Measurements from ENCODE around the gene DTYMK.
"Not testable (repeated sequence)": the region's sequence is repeated elsewhere in the genome, so short reads cannot be mapped to it uniquely, and the experiment has no call there.

The DTYMK gene

DNA sequence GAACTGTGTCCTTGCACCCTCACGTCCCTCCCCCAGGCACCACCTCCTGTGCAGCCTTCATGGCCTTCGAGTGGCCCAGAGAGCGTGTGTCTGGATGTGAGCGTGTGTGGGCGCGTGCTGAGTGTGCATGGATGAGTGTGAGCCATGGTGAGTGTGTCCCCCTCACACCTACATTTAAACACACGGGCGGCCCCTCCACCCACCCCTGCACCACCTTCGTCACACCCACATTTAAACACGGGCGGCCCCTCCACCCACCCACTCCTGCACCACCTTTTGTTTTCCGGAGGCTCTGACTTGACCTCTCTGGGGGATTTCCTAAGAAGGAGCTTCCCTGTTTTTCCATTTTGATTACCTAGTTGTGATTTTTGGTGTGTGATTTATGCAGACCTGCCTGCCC is 17.8 kb downstream of the DTYMK start:
- Mint-ChIP-seq H3K27ac (no peak overlapping the region), H3K36me3 (peaks cover 57% of the 10 kb centered on the region), H3K4me1 (peaks cover 20% of the 10 kb centered on the region), H3K27me3 (no peaks in the 10 kb centered on the region), H3K9me3 (no peaks in the 10 kb centered on the region), H3K4me3 (no peak overlapping the region)
- ATAC-seq: no peak

DNA sequence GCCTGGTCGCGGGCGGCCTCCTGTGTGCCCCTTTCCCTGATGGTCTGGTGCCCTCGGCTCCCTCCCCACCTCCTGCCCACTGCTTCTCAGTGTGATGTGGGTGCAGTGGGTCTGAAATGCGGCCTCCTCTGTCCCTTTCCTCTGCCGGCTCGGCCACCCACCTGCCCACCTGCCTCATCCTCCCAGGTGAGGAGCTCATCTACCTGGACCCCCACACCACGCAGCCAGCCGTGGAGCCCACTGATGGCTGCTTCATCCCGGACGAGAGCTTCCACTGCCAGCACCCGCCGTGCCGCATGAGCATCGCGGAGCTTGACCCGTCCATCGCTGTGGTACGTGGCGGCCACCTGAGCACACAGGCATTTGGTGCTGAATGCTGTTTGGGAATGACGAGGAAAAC is 18.3 kb downstream of the DTYMK start:
- peaks cover 53% of the 10 kb centered on the region for H3K36me3 Mint-ChIP-seq
- H3K4me1 Mint-ChIP-seq: peaks cover 17% of the 10 kb centered on the region
- no peak overlapping the region for H3K4me3 Mint-ChIP-seq
- H3K9me3 Mint-ChIP-seq: no peaks in the 10 kb centered on the region
- no peak overlapping the region for H3K27ac Mint-ChIP-seq
- ATAC-seq: no peak
- no peaks in the 10 kb centered on the region for H3K27me3 Mint-ChIP-seq

- Mint-ChIP-seq H3K27ac (no peak overlapping the region), H3K9me3 (no peaks in the 10 kb centered on the region), H3K36me3 (peaks cover 48% of the 10 kb centered on the region), H3K27me3 (no peaks in the 10 kb centered on the region), H3K4me1 (peaks cover 6% of the 10 kb centered on the region), H3K4me3 (no peak overlapping the region)
- ATAC-seq: peak; percentile 34
Measured at GRCh38 chr2:241666627-241667400, 19.8 kb downstream of the DTYMK start.

- Mint-ChIP-seq H3K9me3 (no peaks in the 10 kb centered on the region), H3K4me1 (peaks cover 6% of the 10 kb centered on the region), H3K36me3 (peaks cover 54% of the 10 kb centered on the region), H3K27ac (no peak overlapping the region), H3K27me3 (no peaks in the 10 kb centered on the region), H3K4me3 (no peak overlapping the region)
- no peak for ATAC-seq
Measured at GRCh38 chr2:241665731-241666440, 20.7 kb downstream of the DTYMK start.

DNA sequence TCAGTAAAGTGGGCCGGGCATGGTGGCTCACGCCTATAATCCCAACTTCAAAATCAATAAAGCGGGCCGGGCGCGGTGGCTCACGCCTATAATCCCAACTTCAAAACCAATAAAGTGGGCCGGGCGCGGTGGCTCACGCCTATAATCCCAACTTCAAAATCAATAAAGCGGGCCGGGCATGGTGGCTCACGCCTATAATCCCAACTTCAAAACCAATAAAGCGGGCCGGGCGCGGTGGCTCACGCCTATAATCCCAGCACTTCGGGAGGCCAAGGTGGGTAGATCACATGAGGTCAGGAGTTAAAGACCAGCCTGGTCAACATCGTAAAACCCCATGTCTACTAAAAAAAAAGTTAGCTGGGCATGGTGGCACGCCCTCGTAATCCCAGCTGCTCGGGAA is 23.9 kb downstream of the DTYMK start:
- H3K4me3 Mint-ChIP-seq, H3K27ac Mint-ChIP-seq, H3K9me3 Mint-ChIP-seq, H3K4me1 Mint-ChIP-seq, ATAC-seq, H3K27me3 Mint-ChIP-seq: not testable (repeated sequence)
- peaks cover 47% of the 10 kb centered on the region for H3K36me3 Mint-ChIP-seq

DNA sequence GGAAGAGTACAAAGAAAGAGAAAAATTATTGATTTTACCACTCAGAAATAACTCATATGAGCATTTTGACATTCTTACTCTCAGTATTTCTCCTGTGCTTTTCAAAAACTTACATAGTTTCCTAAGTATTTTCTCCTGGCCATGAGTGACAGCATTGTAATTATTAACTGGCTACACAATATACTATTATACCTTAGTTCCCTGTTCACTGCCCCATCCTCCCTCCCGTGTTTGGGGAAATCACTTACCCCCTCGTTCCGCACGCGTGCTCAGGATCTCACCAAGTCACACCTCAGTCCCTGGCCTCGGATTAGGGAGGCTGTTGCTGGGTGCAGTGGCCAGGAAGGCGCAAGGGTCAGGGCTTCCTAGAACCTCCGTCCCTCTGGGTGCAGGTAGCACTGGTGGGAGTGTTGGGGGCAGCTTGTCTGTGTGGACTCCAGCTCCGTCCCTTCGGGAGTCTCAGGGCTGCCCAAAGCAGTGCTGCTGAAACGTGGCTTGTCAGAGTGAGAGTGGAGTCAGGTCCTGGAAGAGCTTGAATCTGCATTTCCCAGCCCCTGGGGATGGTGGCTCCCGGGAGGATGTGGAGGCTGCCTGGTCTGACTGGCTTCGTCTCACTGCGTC is 25.9 kb downstream of the DTYMK start:
- Mint-ChIP-seq H3K36me3 (peaks cover 48% of the 10 kb centered on the region), H3K27ac (no peak overlapping the region), H3K4me1 (peaks cover 6% of the 10 kb centered on the region), H3K9me3 (no peaks in the 10 kb centered on the region), H3K4me3 (no peak overlapping the region), H3K27me3 (no peaks in the 10 kb centered on the region)
- no peak for ATAC-seq

DNA sequence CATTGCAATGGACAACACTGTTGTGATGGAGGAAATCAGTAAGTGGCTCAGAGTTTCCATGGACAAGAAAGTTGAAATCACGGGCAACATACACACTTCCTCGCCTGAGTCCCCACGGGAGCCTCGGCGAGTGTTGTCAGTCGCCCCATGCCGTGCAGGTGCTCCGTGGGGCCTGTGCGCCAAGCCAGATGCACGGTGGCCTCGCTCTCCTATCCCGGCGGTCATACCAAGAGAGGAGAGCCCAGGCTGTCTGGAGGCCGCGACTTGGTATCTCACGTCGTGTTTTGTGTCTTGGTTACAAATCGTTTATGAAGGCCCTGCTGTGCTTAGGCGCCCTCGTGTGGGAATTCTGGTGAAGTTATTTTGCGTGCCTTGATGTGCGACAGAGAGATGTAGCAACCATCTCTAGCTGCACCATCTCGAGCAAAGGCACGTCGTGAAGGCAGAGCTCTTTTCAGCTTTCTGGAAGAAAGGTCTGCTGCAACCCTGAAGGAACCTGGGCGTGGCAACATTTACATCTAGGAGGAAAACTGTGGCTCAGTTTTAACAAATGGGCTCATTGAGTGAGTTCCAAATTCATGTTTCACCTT is 27.4 kb downstream of the DTYMK start:
- no peaks in the 10 kb centered on the region for H3K4me1 Mint-ChIP-seq
- ATAC-seq: no peak
- no peak overlapping the region for H3K4me3 Mint-ChIP-seq
- H3K9me3 Mint-ChIP-seq: no peaks in the 10 kb centered on the region
- H3K27ac Mint-ChIP-seq: no peak overlapping the region
- H3K27me3 Mint-ChIP-seq: no peaks in the 10 kb centered on the region
- peaks cover 61% of the 10 kb centered on the region for H3K36me3 Mint-ChIP-seq

GRCh38 chr2:241658296-241658695 is 28.3 kb downstream of the DTYMK start:
- ATAC-seq: no peak
- Mint-ChIP-seq H3K27ac (no peak overlapping the region), H3K4me1 (no peaks in the 10 kb centered on the region), H3K36me3 (peaks cover 61% of the 10 kb centered on the region), H3K4me3 (no peak overlapping the region), H3K9me3 (no peaks in the 10 kb centered on the region), H3K27me3 (no peaks in the 10 kb centered on the region)

- Mint-ChIP-seq H3K27me3 (no peaks in the 10 kb centered on the region), H3K4me1 (no peaks in the 10 kb centered on the region), H3K4me3 (no peak overlapping the region), H3K9me3 (no peaks in the 10 kb centered on the region), H3K36me3 (peaks cover 61% of the 10 kb centered on the region), H3K27ac (no peak overlapping the region)
- no peak for ATAC-seq
Measured at GRCh38 chr2:241657786-241658254, 28.8 kb downstream of the DTYMK start.

- Mint-ChIP-seq H3K27ac (no peak overlapping the region), H3K4me3 (no peak overlapping the region), H3K36me3 (peaks cover 69% of the 10 kb centered on the region)
Measured at GRCh38 chr2:241656190-241656741, 30.3 kb downstream of the DTYMK start.

DNA sequence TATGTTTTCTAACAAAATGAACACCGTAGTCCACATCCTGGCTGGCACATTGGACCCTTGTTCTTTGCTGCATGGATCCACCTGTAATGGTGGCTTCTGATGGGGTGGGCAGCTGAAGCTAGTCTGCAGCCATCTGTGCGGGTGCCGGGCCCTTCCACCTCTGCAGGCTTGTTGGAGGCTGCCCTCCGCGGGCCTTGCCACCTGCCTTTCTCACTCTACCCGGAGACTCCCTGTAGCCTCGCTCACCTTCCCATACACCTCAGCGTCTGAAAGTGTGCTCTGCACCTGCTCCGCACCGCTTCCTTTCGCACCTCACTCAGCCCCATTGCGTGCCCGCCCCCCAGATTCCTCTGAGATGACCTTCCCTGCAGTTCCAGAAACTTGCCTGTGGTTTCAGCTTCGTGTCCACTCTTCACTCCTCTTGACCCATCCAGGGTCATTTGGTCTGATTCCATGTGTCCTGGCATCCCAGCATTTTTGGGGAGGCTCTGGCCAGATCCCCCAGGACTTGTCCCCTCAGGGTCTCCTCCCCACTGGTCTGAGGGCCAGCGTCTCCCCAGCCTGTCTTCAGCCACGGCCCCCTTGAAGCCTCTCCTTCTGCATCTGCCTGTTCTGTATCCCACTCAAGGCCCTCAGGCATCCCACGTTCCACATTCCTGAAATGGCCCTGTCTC is 31.0 kb downstream of the DTYMK start:
- no peaks in the 10 kb centered on the region for H3K4me1 Mint-ChIP-seq
- no peak overlapping the region for H3K4me3 Mint-ChIP-seq
- no peaks in the 10 kb centered on the region for H3K9me3 Mint-ChIP-seq
- no peak for ATAC-seq
- H3K27me3 Mint-ChIP-seq: no peaks in the 10 kb centered on the region
- peaks cover 70% of the 10 kb centered on the region for H3K36me3 Mint-ChIP-seq
- H3K27ac Mint-ChIP-seq: no peak overlapping the region

More at GRCh38 chr2:241656190-241656741, 30.3 kb downstream of the DTYMK start:
- ATAC-seq: no peak
- no peaks in the 10 kb centered on the region for H3K27me3 Mint-ChIP-seq
- no peaks in the 10 kb centered on the region for H3K4me1 Mint-ChIP-seq
- H3K9me3 Mint-ChIP-seq: no peaks in the 10 kb centered on the region

- Mint-ChIP-seq H3K27me3 (no peaks in the 10 kb centered on the region), H3K9me3 (no peaks in the 10 kb centered on the region), H3K27ac (no peak overlapping the region), H3K4me1 (no peaks in the 10 kb centered on the region), H3K36me3 (peaks cover 61% of the 10 kb centered on the region), H3K4me3 (no peak overlapping the region)
- no peak for ATAC-seq
Measured at GRCh38 chr2:241654551-241654950, 32.1 kb downstream of the DTYMK start.

- no peaks in the 10 kb centered on the region for H3K9me3 Mint-ChIP-seq
- peaks cover 53% of the 10 kb centered on the region for H3K36me3 Mint-ChIP-seq
- H3K27ac Mint-ChIP-seq: no peak overlapping the region
- ATAC-seq: no peak
- H3K4me3 Mint-ChIP-seq: no peak overlapping the region
- no peaks in the 10 kb centered on the region for H3K4me1 Mint-ChIP-seq
- H3K27me3 Mint-ChIP-seq: no peaks in the 10 kb centered on the region
Measured at GRCh38 chr2:241653210-241653750, 33.3 kb downstream of the DTYMK start.

DNA sequence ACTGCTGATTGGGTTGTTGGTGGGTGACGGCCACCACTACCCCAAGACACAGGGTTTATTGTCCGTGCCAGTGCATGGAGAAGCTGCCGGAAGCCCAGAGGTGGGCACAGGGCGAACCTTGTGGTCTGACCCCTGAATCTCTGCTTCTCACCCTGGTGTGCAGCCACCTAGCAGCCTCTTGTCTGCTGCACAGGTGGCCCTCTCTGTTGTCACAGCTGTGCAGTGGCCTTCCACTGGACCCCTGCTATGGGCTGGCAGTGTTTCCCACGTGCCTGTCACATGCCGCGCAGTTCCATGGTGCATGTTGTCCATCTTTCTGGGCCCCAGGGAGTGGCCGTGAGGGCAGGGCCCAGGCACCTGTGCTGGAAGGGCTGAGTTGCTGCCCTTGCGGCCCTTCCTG is 33.9 kb downstream of the DTYMK start:
- H3K27ac Mint-ChIP-seq: no peak overlapping the region
- H3K36me3 Mint-ChIP-seq: peaks cover 51% of the 10 kb centered on the region
- H3K27me3 Mint-ChIP-seq: no peaks in the 10 kb centered on the region
- ATAC-seq: no peak
- no peak overlapping the region for H3K4me3 Mint-ChIP-seq
- H3K9me3 Mint-ChIP-seq: no peaks in the 10 kb centered on the region
- no peaks in the 10 kb centered on the region for H3K4me1 Mint-ChIP-seq

All from stimulated activated memory B cell treated with anti-CD40 and anti-IgM and Interleukin-4, amounts not matched to agents 10 μg/mL and 1 μg/mL and 100 μg/mL, for 72 hours (primary cell).